UCSD-AML1 (cell line): ENCODE measurements around the gene B3GALNT1.

ENCODE experiments used
- DNase-seq: peaks from one replicate; lab custom pipeline; 2025; ENCODE audit not compliant: unreplicated experiment; lab: John Stamatoyannopoulos, UW

The B3GALNT1 gene

DNA sequence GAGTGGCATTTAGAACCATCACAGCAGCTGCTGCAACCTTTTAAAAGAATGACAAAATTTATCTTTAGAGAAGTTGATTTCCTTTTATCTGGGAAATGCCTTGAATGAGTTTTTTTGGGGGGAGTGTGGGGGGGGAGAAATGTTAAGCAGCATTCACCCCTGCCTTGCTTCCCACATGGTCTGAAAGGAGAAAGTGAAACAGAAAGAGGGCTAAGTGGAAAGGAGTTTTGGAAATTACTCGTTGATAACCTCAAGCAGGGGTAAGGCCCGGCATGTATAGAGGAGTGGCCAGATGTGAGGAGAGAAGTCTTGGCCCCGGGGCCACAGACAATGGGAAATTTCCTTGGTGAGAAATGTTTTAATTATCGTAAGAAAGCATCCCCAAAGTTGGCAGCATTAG, 23.5 kb downstream of the B3GALNT1 start:
- no peak for DNase-seq

- DNase-seq = no peak
These were observed 32.0 kb downstream of the B3GALNT1 start for GRCh38 chr3:161073181-161073580.

- no peak for DNase-seq
These were observed 32.4 kb downstream of the B3GALNT1 start for GRCh38 chr3:161072751-161073150.

DNA sequence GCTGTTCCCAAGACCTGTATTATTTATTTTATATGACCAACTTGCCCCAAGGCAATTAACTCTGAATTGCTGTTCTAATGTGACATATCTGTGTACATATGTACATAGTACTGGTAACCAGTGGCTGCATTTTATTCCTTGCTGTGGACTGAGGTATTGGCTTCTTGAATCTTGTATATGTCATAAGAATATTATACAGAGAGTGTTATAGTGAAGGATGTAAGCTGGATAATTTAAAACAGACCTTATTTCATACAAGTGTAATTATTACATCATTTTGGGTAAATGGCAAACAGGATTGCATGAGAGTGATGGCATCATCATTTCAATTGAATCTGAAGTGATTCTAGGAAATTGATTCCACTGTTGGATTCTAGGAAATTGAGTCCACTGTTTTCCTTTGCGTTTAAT, 32.9 kb downstream of the B3GALNT1 start:
- no peak for DNase-seq

DNA sequence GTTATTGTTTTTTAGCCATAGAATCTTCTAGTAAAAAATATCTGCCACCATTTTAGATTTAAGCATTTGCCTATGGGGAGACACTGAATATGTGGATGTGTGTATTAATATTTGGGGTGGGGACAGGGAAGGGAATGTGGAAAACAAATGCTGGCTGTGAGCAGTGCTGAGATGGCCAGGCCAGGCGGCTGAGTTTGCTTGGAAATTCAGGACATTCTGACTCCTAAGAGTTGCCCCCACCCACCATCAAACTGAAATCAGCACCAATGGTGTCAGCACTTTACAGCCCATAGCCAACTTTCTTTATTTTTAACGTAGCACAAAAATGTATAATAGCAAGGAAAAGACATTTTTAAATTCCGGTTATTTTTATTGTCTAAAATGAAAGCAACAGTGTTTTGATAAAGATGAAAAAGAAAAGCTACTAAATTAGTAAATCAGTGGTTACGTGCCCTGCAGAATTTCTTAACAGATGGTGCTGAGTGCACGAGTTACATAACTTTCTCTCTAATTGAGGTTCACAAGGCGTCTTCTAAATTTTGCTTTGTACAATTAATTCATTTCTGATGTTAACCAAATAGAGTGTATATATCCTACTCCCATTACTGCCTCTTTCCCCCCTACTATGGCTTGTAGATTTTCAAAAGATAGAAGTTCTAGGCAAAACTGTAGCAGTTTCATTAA, 34.0 kb downstream of the B3GALNT1 start:
- DNase-seq = no peak

DNA sequence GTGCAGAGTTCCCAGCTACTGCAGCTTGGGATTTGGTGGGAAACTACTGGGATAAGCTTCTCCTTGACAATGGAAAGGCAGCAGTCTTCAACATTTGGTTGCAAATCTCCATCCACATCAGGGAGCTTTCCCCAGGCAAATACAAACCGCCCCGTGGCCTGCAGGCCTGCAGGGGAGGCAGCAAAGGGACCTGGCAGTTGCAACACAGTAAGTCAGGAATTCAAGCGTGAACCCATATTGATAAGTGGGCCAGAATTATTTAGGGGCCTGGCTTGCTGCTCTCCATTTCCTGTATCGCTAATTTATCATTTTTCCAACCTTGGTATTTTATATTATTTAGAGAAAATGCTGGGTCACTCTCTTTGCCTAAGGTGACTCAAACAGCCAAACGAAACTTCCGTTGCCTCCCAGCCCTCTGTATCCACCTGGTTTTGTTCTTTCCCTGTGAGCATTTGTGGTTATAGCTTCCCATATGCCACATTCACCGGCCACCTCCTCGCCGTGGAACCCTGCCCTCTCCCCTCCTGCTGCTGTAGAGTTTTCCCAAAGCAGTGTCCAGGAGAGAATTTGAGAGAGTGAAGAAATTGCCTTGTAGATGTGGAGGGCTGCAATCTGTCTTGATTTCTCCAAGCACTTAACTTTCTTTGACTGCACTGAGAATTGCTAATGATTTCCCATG, 34.8 kb downstream of the B3GALNT1 start:
- no peak for DNase-seq

DNA sequence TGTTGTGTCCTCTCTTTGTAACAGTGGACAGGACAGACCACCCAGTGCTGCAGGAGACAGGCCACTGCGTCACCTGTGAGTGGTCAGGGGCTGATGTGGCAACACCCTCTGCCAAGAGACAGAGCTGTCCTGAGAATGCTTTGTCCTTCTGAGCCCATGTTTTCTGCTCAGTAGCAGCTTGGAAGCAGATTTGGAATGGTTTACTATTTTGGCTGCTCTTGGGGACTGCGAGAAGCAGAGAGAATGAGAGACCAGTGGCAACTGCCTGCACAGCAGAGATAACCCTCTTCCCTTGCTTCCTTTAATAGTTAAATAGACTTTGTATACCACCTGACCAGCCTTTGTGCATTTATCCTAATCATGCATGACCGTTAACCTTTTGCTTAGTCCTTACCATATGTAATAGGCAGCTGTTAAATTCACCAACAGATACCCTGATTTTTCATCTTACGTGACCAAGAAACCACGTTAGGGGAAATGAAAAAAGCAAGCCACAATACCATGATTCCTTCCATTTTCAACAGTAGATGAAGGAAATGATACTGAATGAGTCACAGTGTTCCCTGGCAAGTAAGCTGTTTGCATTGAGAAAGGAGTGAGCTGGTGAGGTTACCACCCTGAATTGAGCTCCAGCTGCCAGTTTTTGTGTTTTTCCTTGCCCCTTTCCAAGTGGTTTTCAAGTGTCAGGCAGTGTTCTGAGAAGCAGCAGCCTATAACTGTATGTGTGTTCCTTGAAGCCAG, 35.5 kb downstream of the B3GALNT1 start:
- no peak for DNase-seq

DNA sequence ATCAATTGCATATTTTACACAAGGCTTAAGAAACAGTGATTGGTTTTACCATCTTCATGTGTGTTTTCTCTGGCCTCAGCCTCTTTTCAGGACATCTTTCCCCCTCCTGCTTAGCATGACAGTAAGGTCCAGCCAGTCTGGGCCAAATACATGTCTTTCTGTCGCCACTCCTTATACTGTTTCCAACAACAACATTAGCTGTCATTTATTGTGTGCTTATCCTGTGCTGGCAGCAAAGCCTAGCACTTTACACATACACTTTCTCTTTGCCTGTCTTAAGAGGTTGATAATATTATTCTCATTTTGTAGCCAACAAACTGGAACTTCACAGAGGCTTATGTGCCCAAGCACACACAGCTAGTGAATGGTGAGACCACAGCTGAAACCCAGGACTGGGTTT, 37.8 kb downstream of the B3GALNT1 start:
- DNase-seq = no peak

GRCh38 chr3:161066930-161067329, 38.2 kb downstream of the B3GALNT1 start:
- DNase-seq = no peak

- DNase-seq = no peak
These were observed 40.7 kb downstream of the B3GALNT1 start for GRCh38 chr3:161064413-161064812.

GRCh38 chr3:161054860-161055604, 50.1 kb downstream of the B3GALNT1 start:
- no peak for DNase-seq

DNA sequence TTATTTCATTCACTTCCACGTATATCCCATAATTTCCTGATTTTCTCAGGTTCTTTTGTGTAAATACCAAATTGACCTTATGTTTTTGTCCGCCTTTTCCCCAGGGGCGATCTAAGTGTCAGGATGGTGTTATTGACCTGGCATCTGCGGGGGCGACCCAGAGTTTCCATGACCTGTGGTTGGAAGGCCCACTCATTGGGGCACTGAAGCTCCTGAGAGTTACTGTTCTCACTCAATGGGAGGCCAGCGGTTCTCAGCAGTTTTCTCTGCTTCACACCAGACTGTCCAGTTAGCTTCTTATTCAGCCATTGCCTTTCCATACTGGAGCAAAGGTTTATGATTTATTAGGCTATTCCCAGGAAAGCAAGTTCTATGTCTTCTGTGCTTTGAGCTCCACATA, 53.3 kb downstream of the B3GALNT1 start:
- no peak for DNase-seq

DNA sequence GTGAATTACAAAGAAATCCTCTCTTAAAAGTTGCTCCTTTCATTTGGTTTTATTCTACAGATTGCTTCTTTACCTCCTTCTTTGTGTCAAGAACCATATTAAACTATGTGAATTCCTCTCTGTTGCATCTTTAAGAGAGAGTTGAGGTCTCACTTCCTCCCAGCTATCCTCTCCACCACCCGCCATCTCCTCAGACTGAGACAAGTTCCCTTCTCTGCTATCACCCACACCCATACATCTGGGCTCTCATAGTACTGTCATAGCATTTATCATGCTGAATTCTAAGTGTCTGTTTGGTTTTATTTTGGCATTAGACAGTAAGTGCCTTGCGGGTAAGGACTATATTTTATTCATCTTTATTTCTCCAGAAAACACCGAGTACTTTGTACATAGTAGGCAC, 54.2 kb downstream of the B3GALNT1 start:
- DNase-seq = no peak

- DNase-seq = no peak
These were observed 55.4 kb downstream of the B3GALNT1 start for GRCh38 chr3:161049683-161050248.

GRCh38 chr3:161043336-161044035, 61.7 kb downstream of the B3GALNT1 start:
- no peak for DNase-seq

GRCh38 chr3:161042023-161042501, 63.1 kb downstream of the B3GALNT1 start:
- DNase-seq = no peak

GRCh38 chr3:161038725-161039124, 66.4 kb downstream of the B3GALNT1 start:
- no peak for DNase-seq

- DNase-seq = no peak
These were observed 69.4 kb downstream of the B3GALNT1 start for GRCh38 chr3:161035711-161036110.

DNA sequence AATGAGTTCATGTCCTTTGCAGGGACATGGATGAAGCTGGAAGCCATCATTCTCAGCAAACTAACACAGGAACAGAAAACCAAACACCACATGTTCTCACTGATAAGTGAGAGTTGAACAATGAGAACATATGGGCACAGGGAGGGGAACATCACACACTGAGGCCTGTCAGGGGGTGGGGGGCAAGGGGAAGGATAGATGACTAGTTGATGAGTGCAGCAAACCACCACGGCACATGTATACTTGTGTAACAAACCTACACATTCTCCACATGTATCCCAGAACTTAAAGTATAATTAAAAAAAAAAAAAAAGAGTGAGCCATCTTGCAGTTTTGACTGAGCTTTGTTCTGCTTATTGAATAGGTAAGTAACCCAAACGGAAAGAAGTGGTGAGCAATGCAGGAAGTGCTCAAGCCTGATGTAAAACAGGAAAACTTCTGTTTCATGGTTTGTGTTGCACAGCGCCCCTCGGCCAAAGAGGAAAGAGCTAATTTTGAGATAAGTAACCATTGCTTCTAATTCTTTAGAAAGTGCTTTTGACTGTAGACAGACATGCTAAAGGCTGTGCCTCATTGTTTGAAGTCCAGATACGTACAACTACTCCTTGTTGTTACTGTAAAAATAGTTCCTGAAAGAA, 70.1 kb downstream of the B3GALNT1 start:
- peak; percentile 62 for DNase-seq
